ENCODE measurements around the gene GPRIN1.

GPRIN1 gene

GRCh38 chr5:176650354-176650884 lies 40.5 kb upstream of the GPRIN1 start:
- Histone ChIP-seq H3F3A (ENCODE audit: insufficient read depth) (0 out of 2 replicates have a peak, but pooled peaks cover 4% of the 10 kb centered on the region), H3K9me3 (ENCODE audit: insufficient read depth, low read length) (no peaks in the 10 kb centered on the region), H3K36me3 (ENCODE audit: low read length) (no peaks in the 10 kb centered on the region), H3K79me2 (ENCODE audit: insufficient read depth, low read length) (no peaks in the 10 kb centered on the region), H3K9me2 (replicated peaks; ENCODE audit: insufficient read depth, low read length) (no peaks in the 10 kb centered on the region), H3K27me3 (ENCODE audit: low read length) (no peaks in the 10 kb centered on the region), H3K4me3 (ENCODE audit: insufficient read depth, low read length, poor library complexity, severe bottlenecking) (no peak overlapping the region), H3K27ac (ENCODE audit: low read depth, low read length) (no peak overlapping the region), H2AFZ (ENCODE audit: low read depth, low read length, severe bottlenecking) (no peak overlapping the region), H3K4me2 (ENCODE audit: low read depth, low read length, poor library complexity, severe bottlenecking) (no peak overlapping the region), H4K20me1 (ENCODE audit: low read depth, low read length) (no peaks in the 10 kb centered on the region), H3K9ac (ENCODE audit: low read length) (no peak overlapping the region)
- no peak for TF ChIP-seq EZH2phosphoT487 (conservative IDR thresholded peaks at IDR 0.05; ENCODE audit: low read length)
- TF ChIP-seq, protein P1, sequence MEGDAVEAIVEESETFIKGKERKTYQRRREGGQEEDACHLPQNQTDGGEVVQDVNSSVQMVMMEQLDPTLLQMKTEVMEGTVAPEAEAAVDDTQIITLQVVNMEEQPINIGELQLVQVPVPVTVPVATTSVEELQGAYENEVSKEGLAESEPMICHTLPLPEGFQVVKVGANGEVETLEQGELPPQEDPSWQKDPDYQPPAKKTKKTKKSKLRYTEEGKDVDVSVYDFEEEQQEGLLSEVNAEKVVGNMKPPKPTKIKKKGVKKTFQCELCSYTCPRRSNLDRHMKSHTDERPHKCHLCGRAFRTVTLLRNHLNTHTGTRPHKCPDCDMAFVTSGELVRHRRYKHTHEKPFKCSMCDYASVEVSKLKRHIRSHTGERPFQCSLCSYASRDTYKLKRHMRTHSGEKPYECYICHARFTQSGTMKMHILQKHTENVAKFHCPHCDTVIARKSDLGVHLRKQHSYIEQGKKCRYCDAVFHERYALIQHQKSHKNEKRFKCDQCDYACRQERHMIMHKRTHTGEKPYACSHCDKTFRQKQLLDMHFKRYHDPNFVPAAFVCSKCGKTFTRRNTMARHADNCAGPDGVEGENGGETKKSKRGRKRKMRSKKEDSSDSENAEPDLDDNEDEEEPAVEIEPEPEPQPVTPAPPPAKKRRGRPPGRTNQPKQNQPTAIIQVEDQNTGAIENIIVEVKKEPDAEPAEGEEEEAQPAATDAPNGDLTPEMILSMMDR (IDR thresholded peaks at IDR 0.05; ENCODE audit: insufficient read depth, low read length, poor library complexity, severe bottlenecking): no peak

- no peaks in the 10 kb centered on the region for H4K20me1 ChIP-seq (ENCODE audit: low read depth, low read length)
- H3K4me2 ChIP-seq (ENCODE audit: low read depth, low read length, poor library complexity, severe bottlenecking): no peak overlapping the region
- H3K9me2 ChIP-seq (replicated peaks; ENCODE audit: insufficient read depth, low read length): no peaks in the 10 kb centered on the region
- TF ChIP-seq, protein P1 (IDR thresholded peaks at IDR 0.05; ENCODE audit: insufficient read depth, low read length, poor library complexity, severe bottlenecking): no peak
- no peak for TF ChIP-seq EZH2phosphoT487 (conservative IDR thresholded peaks at IDR 0.05; ENCODE audit: low read length)
- H3K27me3 ChIP-seq (ENCODE audit: low read length): no peaks in the 10 kb centered on the region
- H3K79me2 ChIP-seq (ENCODE audit: insufficient read depth, low read length): no peaks in the 10 kb centered on the region
- no peak overlapping the region for H3K4me3 ChIP-seq (ENCODE audit: insufficient read depth, low read length, poor library complexity, severe bottlenecking)
- H3K9me3 ChIP-seq (ENCODE audit: insufficient read depth, low read length): no peaks in the 10 kb centered on the region
- no peak overlapping the region for H3K9ac ChIP-seq (ENCODE audit: low read length)
- 0 out of 2 replicates have a peak, but pooled peaks cover 4% of the 10 kb centered on the region for H3F3A ChIP-seq (ENCODE audit: insufficient read depth)
- H2AFZ ChIP-seq (ENCODE audit: low read depth, low read length, severe bottlenecking): no peak overlapping the region
- no peaks in the 10 kb centered on the region for H3K36me3 ChIP-seq (ENCODE audit: low read length)
- H3K27ac ChIP-seq (ENCODE audit: low read depth, low read length): no peak overlapping the region
Measured at GRCh38 chr5:176648474-176649194, 38.7 kb upstream of the GPRIN1 start.

- Histone ChIP-seq H3K79me2 (ENCODE audit: insufficient read depth, low read length) (no peaks in the 10 kb centered on the region), H3K9me3 (ENCODE audit: insufficient read depth, low read length) (no peaks in the 10 kb centered on the region), H3F3A (ENCODE audit: insufficient read depth) (0 out of 2 replicates have a peak, but pooled peaks cover 4% of the 10 kb centered on the region), H3K9ac (ENCODE audit: low read length) (peak overlapping the region; percentile 62), H3K36me3 (ENCODE audit: low read length) (no peaks in the 10 kb centered on the region), H3K27me3 (ENCODE audit: low read length) (no peaks in the 10 kb centered on the region), H3K4me2 (ENCODE audit: low read depth, low read length, poor library complexity, severe bottlenecking) (peak overlapping the region; percentile 82), H3K27ac (ENCODE audit: low read depth, low read length) (no peak overlapping the region), H2AFZ (ENCODE audit: low read depth, low read length, severe bottlenecking) (peak overlapping the region; percentile 94), H3K4me3 (ENCODE audit: insufficient read depth, low read length, poor library complexity, severe bottlenecking) (peak overlapping the region; percentile 59), H4K20me1 (ENCODE audit: low read depth, low read length) (no peaks in the 10 kb centered on the region), H3K9me2 (replicated peaks; ENCODE audit: insufficient read depth, low read length) (no peaks in the 10 kb centered on the region)
- TF ChIP-seq, protein P1 (IDR thresholded peaks at IDR 0.05; ENCODE audit: insufficient read depth, low read length, poor library complexity, severe bottlenecking): no peak
- no peak for TF ChIP-seq EZH2phosphoT487 (conservative IDR thresholded peaks at IDR 0.05; ENCODE audit: low read length)
Measured at GRCh38 chr5:176647843-176648473, 38.0 kb upstream of the GPRIN1 start.

Data from SU-DHL-6 (cell line).